Psoas muscle (tissue), 8 donors: ENCODE data around the gene SMYD3. TPM values are rescaled to one million over a fixed set of nuclear protein-coding genes. Genes with fewer than 3 reads are reported as not detected.

Source experiments
- ATAC-seq, 4 donors: fragments of 200-7000 bp; cut with Tn5 transposase; one replicate each; pipeline ENCODE4 v1.9.1; 2020; ENCODE audit warnings: moderate library complexity in 3 of 4, mild to moderate bottlenecking in 2 of 4
- DNase-seq, 2 donors: peaks; one replicate each; pipeline ENCODE4 v3.0.0-alpha.2; 2020
- H3K27ac ChIP-seq: fragments of 200-600 bp; one replicate; pipeline ENCODE4 v1.8.0; 2022
- H3K27me3 ChIP-seq, 3 donors: fragments of 200-600 bp in 1 of 3; one replicate each; pipeline versions ENCODE4 v1.6.1 to v1.8.0; 2013 to 2022; ENCODE audit warnings: low read length in 2 of 3, mild to moderate bottlenecking in 2 of 3, moderate library complexity in 1 of 3; ENCODE audit not compliant: insufficient read depth in 3 of 3
- H3K36me3 ChIP-seq, 2 donors: fragments of 200-600 bp in 1 of 2; one replicate each; pipeline versions ENCODE4 v1.6.1 to v1.8.0; 2013 to 2022; ENCODE audit warnings: low read depth in 1 of 2, mild to moderate bottlenecking in 1 of 2, moderate library complexity in 1 of 2; ENCODE audit not compliant: insufficient read depth in 1 of 2
- H3K4me1 ChIP-seq: fragments of 200-600 bp; one replicate; pipeline ENCODE4 v1.8.0; 2022
- H3K4me3 ChIP-seq: fragments of 200-600 bp; one replicate; pipeline ENCODE4 v1.8.0; 2022; ENCODE audit warnings: mild to moderate bottlenecking
- H3K9me3 ChIP-seq: fragments of 200-600 bp; one replicate; pipeline ENCODE4 v1.8.0; 2022
- CTCF ChIP-seq: fragments of 200-600 bp; IDR thresholded peaks from one replicate; pipeline ENCODE4 v1.8.0; 2022; ENCODE audit warnings: antibody characterized with exemption
- whole genome bisulfite sequencing, 3 donors: extraction: QIAGEN DNeasy Blood & Tissue Kit; methylation state at CpG; one replicate each; pipeline versions ENCODE4 v1.1.6 to v1.1.7; 2013; 5-methylcytosine and 5-hydroxymethylcytosine counted together
- intact Hi-C, 2 donors: fragments of 100-400 bp; cut with DNase I; formaldehyde crosslinking; loops; one replicate each; pipeline versions ENCODE4 v1.11.0 to v1.14.2; 2022
- polyA plus RNA-seq, 3 donors: library from polyadenylated mRNA; stranded (reverse); fragments of 200-250 nt; gene quantifications; one replicate each; pipeline ENCODE4 v1.2.3, GENCODE V29; 2013
- total RNA-seq, 4 donors: library from RNA; stranded (reverse); fragmentation: NEBNext Ultra II Directional in 2 of 4; extraction: Animal tissue kit (Norgen Biotek cat#: 25700) in 2 of 4; gene quantifications; one replicate each; pipeline versions ENCODE4 v1.2.1 to v1.2.4, GENCODE V29; 2021 to 2023
- donor health status: healthy with polysubstance abuse.
- donor health status: DM: no; HTN: no; CAD: no; lungs with moderate emphysema.
- donor health status: Bipolar disorder and iron deficiency.
- donor health status: healthy.
- donor health status: DM: yes; HTN: yes; CAD: no.
- donor health status: DM: no; HTN: no; CAD: no.
- donor health status: DM: no; HTN: no; CAD: no.
- donor health status: DM: yes; HTN: yes; CAD: no.

SMYD3 gene
- total and polyA plus RNA-seq, 7 donors = 2.9 to 6.4 (median 4.9) TPM

- intact Hi-C loops = no loop called here
- ATAC-seq = no peak
These were observed 260.6 kb downstream of the SMYD3 start for GRCh38 chr1:246246430-246246829.

GRCh38 chr1:246245541-246245940 lies 261.5 kb downstream of the SMYD3 start:
- intact Hi-C loops = no loop called here
- Histone ChIP-seq H3K27ac (no peak overlapping the region), H3K36me3 (no peaks in the 10 kb centered on the region), H3K4me3 (no peak overlapping the region), H3K9me3 (no peaks in the 10 kb centered on the region), H3K4me1 (no peaks in the 10 kb centered on the region), H3K27me3 (no peaks in the 10 kb centered on the region)
- ATAC-seq (no peak), DNase-seq (no peak)
- no peak for TF ChIP-seq CTCF
- 87 to 90% (median 88%) methylated on average over 1 of the region's 1 CpG for WGBS, 3 donors

More at GRCh38 chr1:246246430-246246829, 260.6 kb downstream of the SMYD3 start:
- Histone ChIP-seq H3K4me1 (no peaks in the 10 kb centered on the region), H3K36me3 (no peaks in the 10 kb centered on the region), H3K27ac (no peak overlapping the region), H3K9me3 (no peaks in the 10 kb centered on the region), H3K4me3 (no peak overlapping the region), H3K27me3 (no peaks in the 10 kb centered on the region)
- no peak for TF ChIP-seq CTCF
- no peak for DNase-seq
- WGBS, 3 donors = 94 to 97% (median 95%) methylated on average over 1 of the region's 1 CpG

GRCh38 chr1:246232126-246232525 lies 275.0 kb downstream of the SMYD3 start:
- no peaks in the 10 kb centered on the region for H3K9me3 ChIP-seq
- H3K4me3 ChIP-seq = no peak overlapping the region
- WGBS, 3 donors = 48 to 66% (median 53%) methylated on average over 3 of the region's 3 CpGs
- no peak for TF ChIP-seq CTCF
- no peak overlapping the region for H3K27ac ChIP-seq
- H3K27me3 ChIP-seq = no peaks in the 10 kb centered on the region
- no peak for DNase-seq
- H3K36me3 ChIP-seq = no peaks in the 10 kb centered on the region
- intact Hi-C loops = no loop called here
- H3K4me1 ChIP-seq = no peaks in the 10 kb centered on the region
- no peak for ATAC-seq

GRCh38 chr1:246226041-246226440 lies 281.0 kb downstream of the SMYD3 start:
- H3K36me3 ChIP-seq = no peaks in the 10 kb centered on the region
- ATAC-seq (no peak), DNase-seq (no peak)
- intact Hi-C loops = no loop called here
- TF ChIP-seq CTCF = no peak
- no peak overlapping the region for H3K27ac ChIP-seq
- no peaks in the 10 kb centered on the region for H3K27me3 ChIP-seq
- H3K4me3 ChIP-seq = no peak overlapping the region
- no peaks in the 10 kb centered on the region for H3K4me1 ChIP-seq
- WGBS, 3 donors = 75 to 88% (median 79%) methylated on average over 2 of the region's 2 CpGs
- H3K9me3 ChIP-seq = no peaks in the 10 kb centered on the region

GRCh38 chr1:246221485-246222255 lies 285.4 kb downstream of the SMYD3 start:
- H3K36me3 ChIP-seq = no peaks in the 10 kb centered on the region
- no peaks in the 10 kb centered on the region for H3K9me3 ChIP-seq
- no peaks in the 10 kb centered on the region for H3K4me1 ChIP-seq
- intact Hi-C loops = no loop called here
- ATAC-seq (no peak), DNase-seq (no peak)
- H3K27me3 ChIP-seq = no peaks in the 10 kb centered on the region
- H3K27ac ChIP-seq = no peak overlapping the region
- 89 to 92% (median 92%) methylated on average over 14 of the region's 14 CpGs for WGBS, 3 donors
- H3K4me3 ChIP-seq = no peak overlapping the region
- no peak for TF ChIP-seq CTCF
